Psoas muscle (tissue), 8 donors: ENCODE results near the gene RTP5. TPM values are rescaled to one million over a fixed set of nuclear protein-coding genes. Genes with fewer than 3 reads are reported as not detected.

Experiments used
- ATAC-seq, 4 donors: fragments of 200-7000 bp; cut with Tn5 transposase; one replicate each; pipeline ENCODE4 v1.9.1; 2020; ENCODE audit warnings: moderate library complexity in 3 of 4, mild to moderate bottlenecking in 2 of 4
- DNase-seq, 2 donors: peaks; one replicate each; pipeline ENCODE4 v3.0.0-alpha.2; 2020
- H3K27ac ChIP-seq: fragments of 200-600 bp; one replicate; pipeline ENCODE4 v1.8.0; 2022
- H3K27me3 ChIP-seq, 3 donors: fragments of 200-600 bp in 1 of 3; one replicate each; pipeline versions ENCODE4 v1.6.1 to v1.8.0; 2013 to 2022; ENCODE audit warnings: low read length in 2 of 3, mild to moderate bottlenecking in 2 of 3, moderate library complexity in 1 of 3; ENCODE audit not compliant: insufficient read depth in 3 of 3
- H3K36me3 ChIP-seq, 2 donors: fragments of 200-600 bp in 1 of 2; one replicate each; pipeline versions ENCODE4 v1.6.1 to v1.8.0; 2013 to 2022; ENCODE audit warnings: low read depth in 1 of 2, mild to moderate bottlenecking in 1 of 2, moderate library complexity in 1 of 2; ENCODE audit not compliant: insufficient read depth in 1 of 2
- H3K4me1 ChIP-seq: fragments of 200-600 bp; one replicate; pipeline ENCODE4 v1.8.0; 2022
- H3K4me3 ChIP-seq: fragments of 200-600 bp; one replicate; pipeline ENCODE4 v1.8.0; 2022; ENCODE audit warnings: mild to moderate bottlenecking
- H3K9me3 ChIP-seq: fragments of 200-600 bp; one replicate; pipeline ENCODE4 v1.8.0; 2022
- CTCF ChIP-seq: fragments of 200-600 bp; IDR thresholded peaks from one replicate; pipeline ENCODE4 v1.8.0; 2022; ENCODE audit warnings: antibody characterized with exemption
- WGBS, 3 donors: extraction: QIAGEN DNeasy Blood & Tissue Kit; methylation state at CpG; one replicate each; pipeline versions ENCODE4 v1.1.6 to v1.1.7; 2013; 5-methylcytosine and 5-hydroxymethylcytosine counted together
- intact Hi-C, 2 donors: fragments of 100-400 bp; cut with DNase I; formaldehyde crosslinking; loops; one replicate each; pipeline versions ENCODE4 v1.11.0 to v1.14.2; 2022
- polyA plus RNA-seq, 3 donors: library from polyadenylated mRNA; stranded (reverse); fragments of 200-250 nt; gene quantifications; one replicate each; pipeline ENCODE4 v1.2.3, GENCODE V29; 2013
- total RNA-seq, 4 donors: library from RNA; stranded (reverse); fragmentation: NEBNext Ultra II Directional in 2 of 4; extraction: Animal tissue kit (Norgen Biotek cat#: 25700) in 2 of 4; gene quantifications; one replicate each; pipeline versions ENCODE4 v1.2.1 to v1.2.4, GENCODE V29; 2021 to 2023
- donor health status: healthy with polysubstance abuse.
- donor health status: DM: no; HTN: no; CAD: no; lungs with moderate emphysema.
- donor health status: Bipolar disorder and iron deficiency.
- donor health status: healthy.
- donor health status: DM: yes; HTN: yes; CAD: no.
- donor health status: DM: no; HTN: no; CAD: no.
- donor health status: DM: no; HTN: no; CAD: no.
- donor health status: DM: yes; HTN: yes; CAD: no.

The RTP5 gene
- total and polyA plus RNA-seq, 7 donors, result 0.01 TPM; not detected in 6

DNA sequence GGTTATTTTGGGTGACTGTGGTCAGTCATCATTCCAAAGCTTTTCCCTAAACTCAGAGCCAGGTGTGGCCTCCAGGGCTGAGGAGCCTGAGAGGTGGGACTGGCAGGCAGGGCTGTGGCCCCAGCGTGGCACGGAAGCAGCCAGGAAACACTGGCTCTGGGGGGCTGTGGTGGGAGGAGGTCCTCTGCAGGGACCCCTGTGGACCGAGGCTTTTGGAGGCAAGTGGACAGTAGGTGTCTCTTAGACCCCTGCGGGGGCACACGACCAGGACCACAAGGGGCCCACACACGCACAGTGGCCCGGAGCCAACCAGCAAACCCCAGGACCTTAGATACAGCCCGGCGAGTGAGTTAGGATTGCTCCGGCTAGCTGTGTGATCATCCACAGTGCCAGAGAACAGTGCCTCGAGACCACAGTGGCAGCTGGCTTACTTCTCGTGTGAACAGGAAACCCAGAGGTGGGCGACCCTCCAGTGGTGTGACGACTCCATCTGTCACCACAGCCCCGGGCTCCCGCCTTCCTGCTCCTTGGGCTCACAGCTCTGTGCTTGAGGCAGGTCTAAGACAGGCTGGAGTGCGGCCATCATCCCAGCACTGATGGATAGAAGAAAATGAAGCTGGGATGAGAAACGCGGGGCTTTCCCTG lies 1.6 kb upstream of the RTP5 start:
- intact Hi-C loops, result no loop called here
- WGBS, 3 donors, result 49 to 55% (median 54%) methylated on average over 19 of the region's 19 CpGs
- no peaks in the 10 kb centered on the region for H3K36me3 ChIP-seq
- H3K4me3 ChIP-seq, result no peak overlapping the region
- H3K4me1 ChIP-seq, result no peaks in the 10 kb centered on the region
- no peaks in the 10 kb centered on the region for H3K9me3 ChIP-seq
- H3K27ac ChIP-seq, result no peak overlapping the region
- DNase-seq (peak; percentile 18 to 51), ATAC-seq (no peak)
- no peak for TF ChIP-seq CTCF
- peaks cover 0 to 48% (median 28%) of the 10 kb centered on the region in 3 donors for H3K27me3 ChIP-seq

DNA sequence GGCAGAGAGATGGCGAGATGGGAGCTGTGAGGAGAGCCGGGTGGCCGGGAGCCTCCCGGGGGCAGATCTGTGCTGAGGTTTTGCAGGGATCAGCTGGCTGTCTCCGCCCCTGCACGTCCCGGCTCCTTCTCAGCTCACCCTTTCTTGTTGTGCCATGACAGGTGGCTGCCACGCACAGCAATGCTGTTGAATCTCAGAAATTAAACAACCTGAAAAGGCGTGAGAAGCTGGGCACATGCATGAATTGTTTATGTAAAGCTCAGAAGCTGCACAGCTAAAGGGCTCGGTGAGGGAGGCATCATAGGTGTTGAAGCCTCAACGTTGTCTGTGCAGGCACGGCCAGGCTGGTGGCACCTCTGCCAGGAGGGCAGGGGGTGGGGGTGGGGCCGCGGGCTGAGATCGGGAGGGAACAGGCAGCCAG lies 858 bp upstream of the RTP5 start:
- Histone ChIP-seq H3K9me3 (no peaks in the 10 kb centered on the region), H3K27me3 (peaks cover 0 to 41% (median 27%) of the 10 kb centered on the region in 3 donors), H3K27ac (no peak overlapping the region), H3K4me3 (no peak overlapping the region), H3K36me3 (no peaks in the 10 kb centered on the region), H3K4me1 (no peaks in the 10 kb centered on the region)
- no peak for TF ChIP-seq CTCF
- ATAC-seq (no peak), DNase-seq (peak in 1 of 2 donors; percentile 7)
- 30 to 36% (median 33%) methylated on average over 15 of the region's 15 CpGs for WGBS, 3 donors
- intact Hi-C loops, result no loop called here

- H3K4me3 ChIP-seq, result no peak overlapping the region
- H3K27me3 ChIP-seq, result peaks cover 0 to 31% (median 18%) of the 10 kb centered on the region in 3 donors
- DNase-seq, result peak; percentile 9 to 56
- intact Hi-C loops, result no loop called here
- WGBS, 3 donors, result 61 to 69% (median 63%) methylated on average over 18 to 28 of the region's 28 CpGs
- no peaks in the 10 kb centered on the region for H3K36me3 ChIP-seq
- H3K4me1 ChIP-seq, result no peaks in the 10 kb centered on the region
- no peak for TF ChIP-seq CTCF
- no peak overlapping the region for H3K27ac ChIP-seq
- no peaks in the 10 kb centered on the region for H3K9me3 ChIP-seq
- ATAC-seq, result no peak
Observed at GRCh38 chr2:241870081-241870541, 582 bp downstream of the RTP5 start.

DNA sequence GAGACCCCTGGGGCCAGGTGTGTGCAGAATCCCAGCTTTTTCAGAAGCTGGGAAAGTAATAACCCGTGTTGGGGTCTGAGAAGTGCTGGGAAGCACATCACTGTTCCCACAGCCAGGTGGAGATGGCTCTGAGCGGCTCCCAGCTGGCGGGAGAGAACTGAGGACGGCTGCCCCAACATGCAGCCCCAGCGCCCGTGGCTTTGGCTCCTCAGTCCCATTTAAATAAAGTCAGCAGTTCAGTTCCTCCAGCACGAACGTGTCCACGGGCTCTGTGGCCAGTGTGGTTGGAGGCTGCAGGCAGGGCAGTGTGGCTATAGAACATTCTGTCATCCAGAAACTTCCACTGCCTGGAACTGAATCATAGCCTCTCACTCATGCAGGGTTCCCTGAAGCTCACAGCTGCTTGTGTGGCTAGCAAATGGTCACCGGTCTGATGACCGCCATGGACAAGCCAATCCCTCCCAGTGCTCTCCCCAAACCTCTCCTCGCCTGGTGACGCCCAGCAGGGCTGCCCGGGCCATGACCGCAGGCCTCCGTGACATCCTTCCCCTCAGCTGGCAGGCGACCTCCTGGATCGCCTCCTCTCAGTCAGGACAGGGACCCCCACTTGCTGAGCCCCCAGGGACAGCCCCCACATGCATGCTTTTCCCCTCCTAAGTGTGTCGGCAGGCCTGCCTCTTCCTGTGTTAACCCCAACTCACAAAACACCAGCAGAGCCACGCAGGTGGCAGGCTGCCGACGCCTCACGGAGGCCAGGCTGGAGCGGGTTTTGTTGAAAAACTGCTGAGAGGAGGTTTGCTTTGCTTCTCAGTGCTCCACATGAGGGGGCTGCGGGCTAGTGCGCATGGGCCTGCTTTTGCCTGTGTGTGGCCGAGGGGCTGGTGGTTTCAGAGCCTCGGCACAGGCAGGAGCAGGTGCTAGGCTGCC lies 1.3 kb downstream of the RTP5 start:
- intact Hi-C loops, result no loop called here
- Histone ChIP-seq H3K27me3 (peaks cover 0 to 31% (median 12%) of the 10 kb centered on the region in 3 donors), H3K4me3 (no peak overlapping the region), H3K4me1 (no peaks in the 10 kb centered on the region), H3K36me3 (no peaks in the 10 kb centered on the region), H3K9me3 (no peaks in the 10 kb centered on the region), H3K27ac (no peak overlapping the region)
- no peak for ATAC-seq
- peak; percentile 9 to 51 for DNase-seq
- TF ChIP-seq CTCF, result no peak
- 49 to 63% (median 57%) methylated on average over 27 to 28 of the region's 28 CpGs for WGBS, 3 donors
